ENCODE data around the gene TMEM132C. TPM values are rescaled to one million over a fixed set of nuclear protein-coding genes. Genes with fewer than 3 reads are reported as not detected.

TMEM132C gene
- total RNA-seq, 4 donors from 2014 or later: 2.0 to 3.7 (median 3.0) TPM

DNA sequence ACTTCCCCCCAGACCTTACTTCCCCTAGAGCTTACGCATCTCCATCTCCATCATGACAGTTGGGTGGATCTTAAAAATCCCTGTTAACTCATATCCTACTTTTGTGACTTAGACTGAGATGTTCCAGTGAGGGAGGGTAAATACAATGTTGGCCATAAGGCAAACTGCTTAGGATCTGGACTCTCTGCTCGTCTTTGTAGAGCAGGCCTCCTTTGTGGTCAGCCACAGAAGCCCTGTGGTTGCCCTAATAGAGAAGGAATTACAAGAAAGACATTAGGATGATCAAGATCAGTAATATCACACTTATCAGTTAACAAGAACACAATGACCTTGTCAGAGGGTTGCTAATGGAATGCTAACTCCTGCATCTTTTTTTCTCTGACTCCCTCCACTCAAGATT, 52.0 kb downstream of the TMEM132C start:
- DNase-seq (ENCODE audit: low spot score in 2 of 2): no peak
- H3K4me3 ChIP-seq (ENCODE audit: low read depth, poor library complexity, severe bottlenecking): no peak overlapping the region
- no peak for TF ChIP-seq POLR2A (IDR thresholded peaks at IDR 0.05)
- TF ChIP-seq CTCF (IDR thresholded peaks at IDR 0.05): no peak
- intact Hi-C loops (cut with DNase I; ENCODE audit: low total_unique reads): no loop called here
- WGBS, 2 donors: 71 to 81% methylated on average over 2 of the region's 2 CpGs

DNA sequence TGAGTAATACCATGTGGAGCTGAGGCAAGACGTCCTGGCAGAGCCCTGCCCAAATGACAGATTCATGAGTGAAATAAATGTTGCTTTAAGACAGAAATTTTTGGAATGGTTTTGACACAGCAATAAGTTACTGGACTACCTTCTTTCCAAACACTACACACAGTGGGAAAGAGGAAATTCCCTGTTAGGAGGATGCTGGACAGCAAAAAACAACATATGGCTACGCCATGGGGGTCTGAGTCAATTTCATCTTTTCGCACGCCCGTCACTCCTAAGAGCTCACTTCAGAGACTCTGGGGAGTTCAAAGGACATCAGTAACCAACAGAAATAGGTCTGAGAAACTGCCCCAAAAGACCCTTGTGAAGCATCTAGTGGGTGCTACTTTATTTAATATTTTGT, 55.4 kb downstream of the TMEM132C start:
- WGBS, 2 donors: 92 to 93% methylated on average over 5 of the region's 5 CpGs
- intact Hi-C loops (cut with DNase I; ENCODE audit: low total_unique reads): no loop called here
- H3K4me3 ChIP-seq (ENCODE audit: low read depth, poor library complexity, severe bottlenecking): no peak overlapping the region
- no peak for DNase-seq (ENCODE audit: low spot score in 2 of 2)
- no peak for TF ChIP-seq POLR2A (IDR thresholded peaks at IDR 0.05)
- no peak for TF ChIP-seq CTCF (IDR thresholded peaks at IDR 0.05)

DNA sequence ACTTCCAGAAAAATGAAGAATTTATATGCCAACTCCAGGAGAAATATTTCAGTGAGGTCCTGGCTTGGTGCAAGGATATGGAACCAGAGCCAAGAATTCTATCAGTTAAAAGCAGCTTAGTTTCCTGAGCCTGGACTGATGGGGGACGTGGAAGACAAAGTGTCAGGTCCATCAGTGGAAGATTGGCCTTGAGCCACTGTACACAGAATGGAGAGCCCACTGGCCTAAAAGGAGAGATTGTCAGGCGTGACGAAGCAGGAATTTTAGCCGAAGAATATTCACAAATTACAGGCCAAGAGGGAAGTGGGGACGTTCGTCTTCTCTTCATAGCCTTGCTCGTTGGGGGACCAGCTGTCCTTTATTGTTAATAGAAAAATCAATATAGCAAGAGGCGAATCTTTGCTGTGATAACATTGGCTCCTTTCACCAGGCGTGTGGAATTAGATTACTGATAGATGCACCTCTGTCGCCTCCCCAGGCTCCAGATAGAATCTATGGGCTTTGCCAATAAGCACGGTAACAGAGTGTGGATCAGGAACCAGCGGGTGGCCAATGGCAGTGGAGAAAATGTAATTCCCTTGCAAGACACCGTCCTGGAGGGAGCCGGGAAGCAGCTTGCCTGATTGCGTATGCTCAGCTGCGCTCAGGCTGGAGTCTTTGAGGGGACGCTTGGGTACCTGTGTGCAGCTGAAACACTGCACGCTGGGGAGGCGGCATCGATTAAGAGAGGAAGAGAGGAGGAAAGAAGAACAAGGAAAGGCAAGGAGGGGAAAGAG, 56.4 kb downstream of the TMEM132C start:
- 66 to 72% methylated on average over 20 of the region's 20 CpGs for WGBS, 2 donors
- TF ChIP-seq CTCF (IDR thresholded peaks at IDR 0.05) (no peak), POLR2A (IDR thresholded peaks at IDR 0.05) (no peak)
- intact Hi-C loops (cut with DNase I; ENCODE audit: low total_unique reads): no loop called here
- no peak for DNase-seq (ENCODE audit: low spot score in 2 of 2)
- H3K4me3 ChIP-seq (ENCODE audit: low read depth, poor library complexity, severe bottlenecking): no peak overlapping the region

- intact Hi-C loops (cut with DNase I; ENCODE audit: low total_unique reads): no loop called here
- WGBS, 2 donors: 86 to 88% methylated on average over 12 of the region's 12 CpGs
- H3K4me3 ChIP-seq (ENCODE audit: low read depth, poor library complexity, severe bottlenecking): no peak overlapping the region
- TF ChIP-seq POLR2A (IDR thresholded peaks at IDR 0.05) (no peak), CTCF (IDR thresholded peaks at IDR 0.05) (no peak)
- no peak for DNase-seq (ENCODE audit: low spot score in 2 of 2)
Observed at GRCh38 chr12:128325646-128326045, 58.7 kb downstream of the TMEM132C start.

DNA sequence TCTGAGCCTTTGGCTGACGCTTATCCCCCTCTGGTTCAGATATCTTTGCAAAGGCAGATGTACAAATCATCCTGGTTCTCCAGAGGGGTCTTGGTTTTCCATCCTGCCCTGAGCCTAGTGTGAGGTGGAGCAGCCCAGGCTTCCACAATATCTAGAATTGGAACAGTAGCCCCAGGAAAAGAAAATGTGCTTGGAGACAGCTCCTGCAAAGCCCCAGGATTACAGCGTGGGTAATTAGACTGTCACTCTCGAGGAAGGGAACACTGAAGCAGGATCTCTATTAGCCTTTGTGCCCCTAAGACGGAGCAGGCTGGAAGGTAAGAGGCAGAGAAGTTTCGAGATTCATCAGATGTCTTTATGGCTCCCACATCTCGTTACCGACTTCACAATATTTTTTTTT, 59.4 kb downstream of the TMEM132C start:
- no peak for TF ChIP-seq CTCF (IDR thresholded peaks at IDR 0.05)
- TF ChIP-seq POLR2A (IDR thresholded peaks at IDR 0.05): no peak
- no peak for DNase-seq (ENCODE audit: low spot score in 2 of 2)
- H3K4me3 ChIP-seq (ENCODE audit: low read depth, poor library complexity, severe bottlenecking): no peak overlapping the region
- intact Hi-C loops (cut with DNase I; ENCODE audit: low total_unique reads): no loop called here
- WGBS, 2 donors: 34 to 46% methylated on average over 7 of the region's 7 CpGs

DNA sequence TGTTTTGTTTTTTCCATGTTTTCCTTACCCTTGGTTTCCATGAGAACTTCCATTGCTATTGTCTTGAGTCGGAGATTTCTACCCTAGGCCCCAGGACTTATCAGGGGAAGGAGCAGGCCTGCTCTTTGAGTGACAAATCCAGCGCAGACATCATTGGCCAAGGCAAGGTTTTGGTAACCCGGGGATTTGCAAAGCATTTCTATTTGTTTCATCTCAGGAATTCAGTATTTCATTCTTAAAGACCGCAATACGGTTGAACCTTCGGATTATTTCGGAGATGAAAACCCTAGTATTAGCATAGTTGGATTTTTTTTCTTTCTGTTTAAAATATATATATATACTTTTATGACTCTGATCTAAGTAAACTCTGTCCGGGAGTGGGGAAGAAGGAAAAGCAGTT, 62.0 kb downstream of the TMEM132C start:
- WGBS, 2 donors: 94 to 95% methylated on average over 8 of the region's 8 CpGs

More for the DNA sequence above, 62.0 kb downstream of the TMEM132C start:
- no peak for DNase-seq (ENCODE audit: low spot score in 2 of 2)
- intact Hi-C loops (cut with DNase I; ENCODE audit: low total_unique reads): no loop called here
- TF ChIP-seq CTCF (IDR thresholded peaks at IDR 0.05): no peak
- TF ChIP-seq POLR2A (IDR thresholded peaks at IDR 0.05): no peak
- H3K4me3 ChIP-seq (ENCODE audit: low read depth, poor library complexity, severe bottlenecking): no peak overlapping the region

All from lower leg skin (tissue), 4 donors.